HG03045 (cell line): ENCODE results near the gene ZFHX2.

ENCODE experiments used
- ATAC-seq: cut with Tn5 transposase; IDR thresholded peaks from one replicate; pipeline ENCODE4 v1.9.1; 2021; ENCODE audit warnings: mild to moderate bottlenecking, moderate library complexity; ENCODE audit not compliant: unreplicated experiment

ZFHX2 gene

GRCh38 chr14:23561873-23562821 lies 10.6 kb upstream of the ZFHX2 start:
- no peak for ATAC-seq

DNA sequence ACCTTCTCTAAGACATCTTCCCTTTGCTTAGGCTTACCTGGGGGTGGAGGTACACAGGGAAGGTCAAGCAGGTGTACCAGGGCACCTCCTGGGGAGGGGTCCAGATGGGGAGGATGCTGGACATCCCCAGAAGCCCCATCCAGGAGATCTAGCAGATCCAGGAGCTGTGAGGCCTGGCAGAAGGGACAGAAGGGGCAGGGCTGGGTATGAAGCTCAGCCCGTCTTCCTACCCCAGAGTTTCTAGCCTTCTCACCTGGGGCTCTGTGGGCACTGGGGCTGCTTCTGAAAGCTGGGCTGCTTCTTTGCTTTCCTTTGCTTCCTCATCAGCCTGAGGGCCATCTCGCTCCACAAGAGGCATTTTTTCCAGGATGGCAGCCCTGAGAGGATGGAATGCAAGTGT lies 9.7 kb upstream of the ZFHX2 start:
- ATAC-seq: no peak

GRCh38 chr14:23559926-23560520 lies 8.5 kb upstream of the ZFHX2 start:
- no peak for ATAC-seq

DNA sequence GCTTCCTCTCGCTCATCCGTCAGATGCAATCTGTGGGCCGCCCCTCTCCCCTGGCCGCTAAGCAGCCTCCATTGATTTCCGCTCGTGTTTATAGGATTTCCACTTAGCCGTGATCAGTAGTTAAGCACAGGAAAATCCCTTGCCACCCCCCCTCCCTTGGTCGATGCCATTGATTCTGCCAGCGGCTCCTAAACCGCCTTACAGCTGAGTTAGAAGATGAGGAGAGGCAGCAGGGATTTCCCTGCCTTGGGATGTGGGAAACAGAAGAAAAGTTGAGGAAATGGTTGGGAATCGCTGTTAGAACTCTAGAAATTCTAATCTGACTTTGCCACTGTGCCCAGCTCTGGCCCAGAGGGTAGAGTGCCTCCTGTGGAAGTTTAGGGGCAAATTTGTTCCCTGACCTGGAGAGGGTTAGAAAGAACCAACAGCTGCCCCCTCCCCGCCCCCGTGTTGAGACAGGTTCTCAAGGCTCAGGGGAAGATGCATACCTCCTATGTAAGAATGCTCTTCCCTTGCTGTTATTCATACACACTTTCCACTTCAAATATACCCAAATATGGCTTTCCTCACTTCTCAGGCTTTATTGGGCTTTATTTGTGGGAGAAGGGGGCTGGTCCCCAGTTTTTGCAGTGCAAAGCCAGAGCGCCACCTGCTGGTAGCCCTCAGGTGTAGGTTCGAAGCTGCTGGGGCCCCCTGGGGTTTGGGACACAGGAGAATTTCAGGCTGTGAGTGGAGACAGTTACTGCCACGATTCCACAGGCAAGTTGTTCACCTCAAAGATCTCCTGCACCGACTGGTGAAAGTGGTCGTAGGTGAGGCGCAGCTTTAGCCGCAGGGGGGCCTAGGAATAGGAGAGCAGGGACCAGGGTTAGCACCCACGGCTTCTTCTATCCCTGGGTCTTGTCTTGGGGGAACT lies 7.7 kb upstream of the ZFHX2 start:
- no peak for ATAC-seq

- no peak for ATAC-seq
These were observed 6.9 kb upstream of the ZFHX2 start for GRCh38 chr14:23558346-23559009.

DNA sequence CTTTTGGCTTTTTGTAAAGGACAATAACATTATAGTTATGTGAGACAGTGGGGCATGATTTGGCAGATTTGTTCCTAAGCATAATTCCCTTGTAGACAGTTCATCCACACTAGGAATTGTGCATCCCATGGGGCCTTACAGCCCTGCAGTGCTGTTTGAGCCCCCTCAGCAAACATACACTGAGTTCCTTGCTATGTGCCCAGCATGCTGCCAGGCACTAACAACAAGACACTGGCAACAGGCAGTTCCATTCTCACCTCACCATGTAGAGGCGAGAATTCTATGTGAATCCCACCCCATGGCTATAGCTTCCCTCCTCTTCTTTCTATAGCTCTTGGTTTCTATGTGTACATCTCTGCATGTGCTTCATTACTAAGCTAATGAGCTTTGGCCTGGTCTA lies 6.4 kb upstream of the ZFHX2 start:
- no peak for ATAC-seq

DNA sequence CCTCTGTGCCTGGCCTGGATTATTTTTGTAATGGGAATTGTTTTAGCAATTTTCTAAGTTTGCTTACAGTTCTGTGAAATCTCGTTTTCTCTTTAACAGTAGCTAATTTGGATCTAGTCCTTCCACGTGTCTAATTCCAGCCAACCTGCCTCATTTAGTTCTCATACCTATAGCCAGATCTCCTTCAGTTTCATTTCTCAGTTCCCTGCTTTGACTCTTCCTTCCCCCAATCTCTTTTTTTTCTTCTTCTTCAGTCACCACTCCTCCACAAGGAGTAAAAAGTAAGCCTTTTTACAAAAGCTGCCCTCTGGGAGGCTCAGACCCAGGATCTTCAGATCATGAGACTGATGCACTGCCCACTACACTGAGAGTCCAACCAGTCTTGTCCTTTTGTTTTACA lies 6.0 kb upstream of the ZFHX2 start:
- ATAC-seq: no peak

DNA sequence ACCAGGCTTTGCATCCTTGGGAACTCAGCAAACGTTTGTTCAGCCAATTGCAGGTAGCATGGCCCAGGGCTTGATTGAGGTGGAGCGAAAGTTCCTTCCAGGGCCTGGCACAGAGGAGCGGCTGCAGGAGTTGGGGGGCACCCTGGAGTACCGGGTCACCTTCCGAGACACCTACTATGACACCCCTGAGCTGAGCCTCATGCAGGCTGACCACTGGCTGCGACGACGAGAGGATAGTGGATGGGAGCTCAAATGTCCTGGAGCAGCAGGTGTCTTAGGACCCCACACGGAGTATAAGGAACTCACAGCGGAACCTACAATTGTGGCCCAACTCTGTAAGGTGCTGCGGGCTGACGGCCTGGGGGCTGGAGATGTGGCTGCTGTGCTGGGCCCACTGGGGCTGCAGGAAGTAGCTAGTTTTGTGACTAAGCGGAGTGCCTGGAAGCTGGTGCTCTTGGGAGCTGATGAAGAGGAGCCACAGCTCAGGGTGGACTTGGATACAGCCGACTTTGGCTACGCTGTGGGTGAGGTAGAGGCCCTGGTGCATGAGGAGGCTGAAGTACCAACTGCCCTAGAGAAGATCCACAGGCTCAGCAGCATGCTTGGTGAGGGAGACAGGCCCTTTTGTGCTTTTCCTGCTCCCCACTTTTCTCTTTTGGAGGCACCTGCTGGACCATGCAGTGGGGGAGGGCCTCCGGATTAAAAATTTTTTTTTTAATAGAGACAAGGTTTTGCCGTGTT lies 5.3 kb upstream of the ZFHX2 start:
- ATAC-seq: no peak

DNA sequence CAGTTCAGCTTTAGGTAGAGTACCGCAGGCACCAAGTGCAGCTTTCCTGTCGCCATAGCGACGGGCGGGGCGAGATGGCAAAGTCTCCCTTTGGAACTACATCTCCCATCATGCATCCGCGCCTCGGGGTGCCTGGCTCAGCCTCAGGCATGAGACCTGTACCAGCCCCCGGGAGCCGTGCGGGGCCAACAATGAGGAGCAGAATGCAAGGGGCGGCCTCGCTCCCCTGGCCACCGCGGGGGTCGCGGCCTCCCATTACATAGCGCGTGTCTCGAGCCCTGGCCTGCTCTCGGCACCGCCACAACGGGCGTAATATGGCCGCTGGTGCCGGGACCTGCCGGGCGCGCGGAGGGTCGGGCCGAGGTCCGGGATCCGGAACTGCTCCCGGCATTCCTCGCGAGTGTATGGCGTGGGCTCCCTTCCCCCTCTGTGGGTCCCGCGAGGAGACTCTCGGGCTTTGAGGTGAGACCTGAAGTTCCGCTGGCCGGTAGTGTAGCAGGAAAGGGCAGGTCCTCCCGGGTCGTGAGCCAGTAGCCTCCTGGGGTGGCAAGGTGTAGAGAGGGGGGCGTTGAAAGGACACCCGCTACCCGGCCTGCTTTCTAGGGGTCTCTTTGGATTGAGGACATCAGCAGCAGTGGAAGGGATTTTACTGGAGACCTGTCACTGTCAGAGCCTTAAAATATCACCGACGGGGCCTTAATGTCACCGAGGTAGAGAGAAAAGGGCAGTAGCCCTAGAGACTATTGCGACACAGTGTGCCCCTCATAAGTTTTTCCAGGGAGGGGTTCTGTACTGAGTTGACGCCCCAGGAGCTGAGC lies 4.5 kb upstream of the ZFHX2 start, which contains the start of gene THTPA:
Gene THTPA, plus strand, starts transcription at position 390 of the 818 bp plus-strand sequence. CDS start 487 bp downstream, outside the sequence.
- ATAC-seq: peak; percentile 86

DNA sequence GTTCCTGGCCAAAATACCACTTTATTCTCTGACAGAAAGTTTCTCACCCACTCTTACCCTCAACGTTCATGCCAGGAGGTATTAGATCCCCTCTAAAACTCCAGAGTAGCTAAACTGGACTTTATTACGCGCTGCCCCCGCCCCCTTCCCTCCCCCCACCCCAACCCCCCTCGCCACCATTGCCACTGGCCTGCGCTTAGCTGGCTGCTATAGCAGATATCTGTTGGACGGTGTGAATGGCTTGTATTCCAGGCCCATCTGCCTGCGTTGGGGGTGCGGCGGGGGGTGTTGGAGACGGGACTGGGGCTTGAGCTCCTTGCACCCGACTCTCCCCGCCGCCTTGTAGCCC lies 3.9 kb upstream of the ZFHX2 start:
- no peak for ATAC-seq

DNA sequence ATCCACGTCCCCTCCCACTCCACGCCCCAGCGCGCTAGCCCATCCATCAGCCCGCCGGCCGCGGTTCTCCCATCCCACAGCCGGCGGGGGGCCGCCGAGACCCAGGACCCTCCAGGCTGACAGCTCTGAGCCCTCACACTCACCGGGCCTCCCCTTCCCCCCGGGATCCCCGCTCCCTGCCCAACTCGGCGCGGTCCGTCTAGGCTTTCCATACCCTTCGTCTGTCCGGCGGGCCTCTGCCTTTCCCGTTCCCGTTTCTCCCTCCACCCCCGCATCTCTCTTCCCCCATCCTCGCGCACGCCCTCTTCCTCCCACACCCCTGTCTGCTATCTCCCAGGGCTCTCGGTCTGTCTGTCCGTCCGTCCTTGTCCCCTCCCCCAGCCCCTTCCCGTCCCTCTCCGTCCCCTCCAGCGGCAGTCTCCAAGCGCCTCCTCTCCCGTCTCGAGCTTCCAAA lies 726 bp downstream of the ZFHX2 start:
- ATAC-seq: no peak

- no peak for ATAC-seq
These were observed 1.3 kb downstream of the ZFHX2 start for GRCh38 chr14:23550131-23550811.

DNA sequence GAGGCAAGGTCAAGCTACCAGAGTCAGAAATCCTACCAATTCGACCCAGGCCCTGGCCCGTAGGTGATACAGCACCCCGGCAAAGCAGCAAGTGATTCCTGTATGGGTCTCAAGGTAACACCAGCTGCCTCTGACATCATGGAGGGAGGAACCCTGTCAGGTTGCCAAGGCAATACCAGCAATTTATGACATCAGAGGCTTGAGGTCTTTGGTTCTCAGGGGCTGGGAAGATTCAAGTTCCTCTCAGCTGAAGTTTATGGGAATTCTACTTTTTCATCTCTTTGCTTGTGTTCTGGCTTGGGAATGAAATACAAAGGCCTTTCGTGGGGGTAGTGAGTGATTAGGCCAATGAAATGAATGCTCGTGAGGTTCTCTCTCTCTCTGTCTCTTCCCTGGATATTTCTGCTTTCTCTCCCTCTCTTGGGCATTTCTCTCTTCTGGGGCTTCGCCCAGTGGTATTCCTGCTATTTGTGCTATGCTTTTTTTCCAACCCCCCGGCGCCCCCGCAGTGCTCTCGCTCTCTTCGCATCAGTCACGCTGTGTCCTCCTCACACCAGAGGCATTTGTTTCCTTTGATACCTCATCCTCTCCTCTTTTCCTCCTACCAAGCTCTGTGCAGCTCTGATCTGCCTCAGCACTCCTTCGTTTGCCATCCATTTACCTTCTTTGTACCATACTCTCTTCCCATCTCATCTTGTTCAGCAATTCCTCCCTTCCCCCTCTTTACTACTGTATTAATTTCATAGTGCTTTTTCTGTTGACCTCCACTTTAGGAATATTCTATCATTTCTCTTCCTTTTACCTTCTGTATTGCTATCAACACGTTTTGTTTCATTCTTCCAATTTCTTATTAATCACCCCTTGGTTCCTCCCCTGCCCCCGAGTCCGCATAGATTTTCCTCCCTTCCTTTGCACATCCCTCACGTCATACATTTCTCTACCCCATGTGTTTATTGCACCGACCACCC lies 2.9 kb downstream of the ZFHX2 start:
- no peak for ATAC-seq

DNA sequence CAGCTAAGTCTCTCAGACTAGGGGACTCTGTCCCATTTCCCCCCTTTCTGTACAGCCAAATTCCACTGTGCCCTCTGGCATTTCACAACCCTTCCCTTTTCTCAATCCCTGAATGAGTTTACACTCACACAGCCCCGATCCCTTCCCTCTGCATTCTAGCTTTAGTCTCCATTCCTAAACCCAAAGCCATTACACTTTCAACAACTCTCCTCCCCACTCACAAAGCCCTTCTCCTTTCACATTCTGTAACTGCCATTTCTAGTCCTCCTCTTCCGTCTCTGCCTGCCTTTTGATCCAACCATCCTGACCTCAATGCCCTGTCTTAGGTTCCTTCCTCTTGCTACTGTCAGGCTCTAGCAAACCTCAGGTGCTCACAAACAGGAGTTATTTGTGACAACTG lies 3.6 kb downstream of the ZFHX2 start:
- no peak for ATAC-seq

DNA sequence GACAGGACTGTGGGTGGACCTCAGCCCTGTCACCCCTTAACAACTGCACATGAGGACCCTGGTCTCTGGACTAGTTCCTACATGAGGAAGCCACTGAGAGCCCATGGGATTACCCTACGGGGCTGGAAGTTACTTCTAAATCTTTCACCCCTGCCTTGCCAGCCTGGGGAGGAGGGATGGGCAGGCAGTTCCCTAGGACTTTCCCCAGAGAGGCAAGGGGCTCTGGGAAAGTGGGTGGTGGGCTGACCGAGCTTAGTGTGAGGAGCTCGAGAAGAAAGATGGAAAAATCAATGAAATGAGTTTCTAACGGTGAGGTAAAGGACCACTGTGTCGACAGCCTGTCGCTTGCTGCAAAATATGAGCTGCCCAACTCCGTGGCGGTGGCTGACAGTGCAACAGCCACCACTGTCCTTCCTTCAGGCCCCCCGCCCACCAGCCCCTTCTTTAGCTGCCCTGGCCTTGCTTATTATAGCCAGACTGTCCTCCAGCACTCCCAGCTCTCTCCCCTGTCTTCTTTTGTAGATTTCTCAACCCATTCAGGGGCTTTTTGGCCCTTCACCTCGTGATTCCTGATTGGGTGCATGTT lies 5.0 kb downstream of the ZFHX2 start:
- ATAC-seq: no peak

GRCh38 chr14:23545740-23546365 lies 5.7 kb downstream of the ZFHX2 start:
- no peak for ATAC-seq
